GM10248 (cell line): Measurements from ENCODE around the gene COL1A1.

Experiments used
- CTCF ChIA-PET: fragments of 300-600 bp; sonication (Branson Sonifier 250); formaldehyde crosslinking; extraction: SDS; loops from one replicate; lab custom pipeline; 2021; ENCODE audit warnings: antibody characterized with exemption; lab: Yijun Ruan, JAX
- POLR2A ChIA-PET: fragments of 350-650 bp; sonication (Branson Sonifier 250); formaldehyde crosslinking; extraction: SDS; loops from one replicate; lab custom pipeline; 2020; ENCODE audit warnings: antibody characterized with exemption; lab: Yijun Ruan, JAX
- DNase-seq: peaks from one replicate; pipeline ENCODE4 v3.0.0; 2012; ENCODE audit errors: extremely low spot score
- TF ChIP-seq, protein P1 (sequence below): IDR thresholded peaks from 2 replicates; pipeline ENCODE4 v1.5.1; 2012; ENCODE audit warnings: mild to moderate bottlenecking, low read depth; ENCODE audit errors: extremely low read depth, missing control alignments, control extremely low read depth

The COL1A1 gene

DNA sequence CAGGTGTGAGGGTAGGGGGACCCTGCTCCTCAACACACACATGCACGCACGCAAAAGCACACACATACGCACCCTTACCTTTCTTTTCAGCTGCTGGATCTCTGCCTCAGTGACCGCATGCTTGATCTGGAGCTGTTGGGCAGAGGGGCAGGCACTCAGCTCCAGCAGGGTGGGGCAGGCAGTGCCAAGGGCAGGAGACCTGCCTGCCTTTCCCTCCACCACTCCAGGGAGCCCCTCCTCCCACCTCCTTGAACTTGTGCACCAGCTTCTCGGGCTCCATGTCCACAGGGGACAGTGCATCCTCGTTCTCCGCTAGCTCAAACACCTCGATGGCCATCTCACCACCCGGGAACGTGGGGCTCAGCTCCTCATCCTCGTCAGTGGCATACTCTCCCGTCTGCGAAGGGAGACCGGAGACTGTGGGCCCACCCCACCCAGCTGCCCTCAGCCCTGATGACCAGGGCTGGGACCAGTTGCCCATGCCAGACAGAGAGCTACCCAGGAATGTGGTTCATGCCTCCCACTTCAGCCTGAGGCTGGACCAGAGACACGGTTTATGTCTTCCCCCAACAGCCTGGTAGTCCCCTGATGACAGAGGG, 62.1 kb downstream of the COL1A1 start:
- TF ChIP-seq, protein P1, sequence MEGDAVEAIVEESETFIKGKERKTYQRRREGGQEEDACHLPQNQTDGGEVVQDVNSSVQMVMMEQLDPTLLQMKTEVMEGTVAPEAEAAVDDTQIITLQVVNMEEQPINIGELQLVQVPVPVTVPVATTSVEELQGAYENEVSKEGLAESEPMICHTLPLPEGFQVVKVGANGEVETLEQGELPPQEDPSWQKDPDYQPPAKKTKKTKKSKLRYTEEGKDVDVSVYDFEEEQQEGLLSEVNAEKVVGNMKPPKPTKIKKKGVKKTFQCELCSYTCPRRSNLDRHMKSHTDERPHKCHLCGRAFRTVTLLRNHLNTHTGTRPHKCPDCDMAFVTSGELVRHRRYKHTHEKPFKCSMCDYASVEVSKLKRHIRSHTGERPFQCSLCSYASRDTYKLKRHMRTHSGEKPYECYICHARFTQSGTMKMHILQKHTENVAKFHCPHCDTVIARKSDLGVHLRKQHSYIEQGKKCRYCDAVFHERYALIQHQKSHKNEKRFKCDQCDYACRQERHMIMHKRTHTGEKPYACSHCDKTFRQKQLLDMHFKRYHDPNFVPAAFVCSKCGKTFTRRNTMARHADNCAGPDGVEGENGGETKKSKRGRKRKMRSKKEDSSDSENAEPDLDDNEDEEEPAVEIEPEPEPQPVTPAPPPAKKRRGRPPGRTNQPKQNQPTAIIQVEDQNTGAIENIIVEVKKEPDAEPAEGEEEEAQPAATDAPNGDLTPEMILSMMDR, result no peak
- ChIA-PET POLR2A (no interaction called here), CTCF (interaction anchor here (0.8 to 6.2 kb wide), 18 partner anchors 8 to 155 kb away, joined by 3 to 60 read pairs (median 6); partner anchors contain the start of genes COL1A1, PPP1R9B and SGCA)
- DNase-seq, result no peak

DNA sequence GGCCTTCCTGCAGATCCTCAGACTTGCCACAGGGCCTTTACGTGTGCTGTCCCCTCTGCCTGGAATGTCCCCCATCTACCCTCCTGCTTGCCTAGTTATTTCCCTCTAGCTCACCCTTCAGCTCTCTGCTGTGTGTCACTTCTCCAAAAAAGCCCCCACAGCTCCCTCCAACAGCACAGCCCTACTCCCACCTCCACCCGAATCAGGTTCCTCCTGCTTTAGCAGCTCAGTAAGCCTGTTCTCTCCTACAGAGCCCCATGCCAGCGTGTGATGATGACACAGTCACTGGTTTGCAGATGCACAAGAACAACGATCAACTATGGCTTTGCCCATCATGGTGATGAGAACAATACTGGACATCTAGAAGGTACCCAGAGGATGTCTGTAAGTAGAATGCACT, 64.4 kb downstream of the COL1A1 start:
- POLR2A ChIA-PET, result no interaction called here
- TF ChIP-seq, protein P1, result no peak
- CTCF ChIA-PET, result interaction anchor here (0.6 to 2.8 kb wide), 9 partner anchors 8 to 50 kb away, joined by 3 to 12 read pairs (median 3); partner anchors contain the start of gene PDK2
- DNase-seq, result no peak

DNA sequence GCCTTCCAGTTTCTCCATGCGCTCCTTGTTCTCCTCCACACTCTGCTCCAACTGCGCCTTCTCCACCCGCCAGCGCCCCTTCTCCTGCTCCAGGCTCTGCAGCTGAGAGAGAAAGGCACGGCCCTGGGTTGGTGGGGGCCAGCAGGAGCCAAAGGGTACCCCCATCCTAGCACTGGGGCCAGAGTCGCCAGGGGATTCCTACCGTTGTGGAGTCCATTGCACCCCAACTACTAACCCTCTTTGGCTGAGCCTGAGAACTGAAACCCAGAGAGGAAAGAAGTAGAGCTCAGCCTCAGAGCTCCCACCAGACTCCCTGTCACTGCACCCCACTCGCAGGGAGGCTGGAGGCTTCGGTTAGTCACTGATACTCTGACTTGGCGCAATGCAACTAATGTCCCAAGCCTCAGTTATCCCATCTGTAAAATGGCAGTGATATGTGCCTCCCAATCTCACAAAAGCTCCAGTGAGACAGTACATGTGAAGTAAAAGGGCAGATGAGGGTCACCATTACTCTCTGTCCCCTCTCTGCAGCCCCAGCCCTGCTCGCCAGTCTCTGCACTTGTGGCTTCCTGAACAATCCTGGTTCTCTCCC, 65.2 kb downstream of the COL1A1 start:
- POLR2A ChIA-PET, result no interaction called here

DNA sequence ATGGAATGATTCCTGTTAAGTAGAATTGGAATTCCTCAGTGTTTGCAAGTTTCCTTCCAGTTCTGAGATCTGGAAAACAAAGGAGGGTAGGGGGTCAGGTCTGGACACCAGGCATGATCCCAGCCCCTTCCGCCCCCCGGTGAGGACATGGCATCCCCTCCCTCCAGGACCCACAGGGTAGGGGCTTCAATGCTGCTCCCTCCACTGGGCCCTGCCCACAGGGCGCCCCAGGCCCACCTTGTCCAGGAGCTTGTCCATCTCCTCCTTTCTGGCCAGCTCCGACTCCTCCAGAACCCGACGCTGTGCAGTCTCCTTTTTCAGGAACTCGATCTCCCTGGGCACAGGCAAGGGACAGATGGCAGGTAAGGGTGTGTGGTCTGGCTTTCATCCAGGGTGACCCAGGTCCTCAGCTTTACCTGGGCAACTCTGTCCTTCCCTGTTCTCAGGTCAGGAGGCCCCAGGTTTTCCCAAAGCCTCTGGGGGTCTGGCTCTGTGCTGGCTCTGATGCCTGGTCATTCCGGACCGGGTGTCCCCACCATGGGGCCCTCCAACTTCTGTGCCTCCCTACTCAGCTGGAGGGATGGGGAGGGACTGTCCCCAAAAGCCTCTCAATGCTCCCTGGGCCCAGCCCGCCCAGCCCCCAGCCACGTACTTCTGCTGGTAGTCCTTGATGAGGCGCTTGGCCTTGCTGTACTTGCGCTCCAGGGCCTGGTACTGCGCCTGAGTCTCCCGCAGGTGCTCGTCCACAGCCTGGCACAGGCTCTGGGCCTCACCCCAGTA, 65.9 kb downstream of the COL1A1 start:
- ChIA-PET POLR2A (interaction anchor here (0.6 kb wide), 1 partner anchor 1075 kb away, joined by 5 read pairs; no protein-coding TSS in a partner anchor), CTCF (interaction anchor here (0.8 to 2.8 kb wide), 8 partner anchors 10 to 137 kb away, joined by 3 to 12 read pairs (median 4); partner anchors contain the start of gene PDK2)
- TF ChIP-seq, protein P1, result no peak
- no peak for DNase-seq

More for the DNA sequence above, 65.2 kb downstream of the COL1A1 start:
- CTCF ChIA-PET, result interaction anchor here (0.8 to 2.8 kb wide), 8 partner anchors 9 to 137 kb away, joined by 3 to 12 read pairs (median 4); partner anchors contain the start of gene PDK2
- TF ChIP-seq, protein P1, result no peak
- no peak for DNase-seq

DNA sequence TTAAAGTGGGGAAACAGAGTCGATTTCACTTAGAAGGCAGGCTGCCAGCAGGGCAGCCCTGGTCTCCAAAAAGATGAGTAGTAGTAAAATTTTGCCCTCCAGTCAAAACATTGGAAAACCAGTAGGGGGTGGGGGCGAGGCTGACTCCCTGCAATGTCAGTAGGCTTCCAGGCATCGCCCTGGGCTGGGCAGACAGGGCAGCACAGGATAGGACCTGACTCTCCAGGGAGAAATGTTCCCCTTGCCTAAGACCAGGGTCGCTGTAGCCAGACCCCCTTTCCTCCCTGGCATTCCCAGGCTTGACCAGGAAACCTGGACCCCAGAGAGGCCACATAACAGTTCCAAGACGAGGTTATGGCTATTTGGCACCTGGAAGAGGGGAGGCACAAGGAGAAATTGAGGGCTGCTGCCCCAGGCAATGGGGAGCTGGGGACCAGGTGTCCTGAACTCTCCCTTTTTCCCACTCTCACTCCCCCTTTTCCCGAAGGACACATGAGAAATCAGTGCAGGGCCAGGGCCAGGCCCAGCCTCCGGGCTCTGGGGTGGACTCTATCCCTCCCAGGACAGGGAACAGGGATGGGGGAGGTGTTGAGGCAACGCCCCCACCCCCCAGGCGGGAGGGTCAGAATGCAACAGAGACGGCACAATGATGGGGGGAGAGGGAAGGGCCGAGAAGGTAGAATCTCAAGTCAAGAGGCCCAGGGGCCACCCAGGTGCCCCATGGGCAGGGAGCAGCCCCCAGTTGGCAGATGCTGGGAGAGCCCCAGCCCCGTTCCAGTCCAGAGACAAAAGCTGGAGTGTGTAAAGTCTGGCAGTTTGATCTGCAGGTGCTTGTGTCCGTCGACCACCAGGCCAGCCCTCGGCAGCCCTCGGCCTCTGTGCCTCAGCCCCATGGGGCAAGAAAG, 67.0 kb downstream of the COL1A1 start:
- TF ChIP-seq, protein P1, result no peak
- POLR2A ChIA-PET, result no interaction called here
- CTCF ChIA-PET, result interaction anchor here (0.8 to 2.8 kb wide), 5 partner anchors 11 to 26 kb away, joined by 3 to 10 read pairs (median 3); no protein-coding TSS in a partner anchor
- DNase-seq, result no peak
